ENCODE results near the gene CTTNBP2. TPM values are rescaled to one million over a fixed set of nuclear protein-coding genes. Genes with fewer than 3 reads are reported as not detected.

Gene CTTNBP2
- total and polyA plus RNA-seq, 2 of the 13 experiments (the other 11 are each of a cell fraction or from before 2014, with no cell fraction given), result not detected

GRCh38 chr7:117690147-117690546, 183.1 kb downstream of the CTTNBP2 start (continued):
- TF ChIP-seq HMG20B (CRISPR knock-in tag; conservative IDR thresholded peaks at IDR 0.05) (no peak), MBD4 (IDR thresholded peaks at IDR 0.05; ENCODE audit: borderline replicate concordance, low read length) (no peak), ZNF562 (CRISPR knock-in tag; IDR thresholded peaks at IDR 0.05; ENCODE audit: borderline replicate concordance) (no peak), ZKSCAN8 (CRISPR knock-in tag; IDR thresholded peaks at IDR 0.05; ENCODE audit: borderline replicate concordance) (no peak)

DNA sequence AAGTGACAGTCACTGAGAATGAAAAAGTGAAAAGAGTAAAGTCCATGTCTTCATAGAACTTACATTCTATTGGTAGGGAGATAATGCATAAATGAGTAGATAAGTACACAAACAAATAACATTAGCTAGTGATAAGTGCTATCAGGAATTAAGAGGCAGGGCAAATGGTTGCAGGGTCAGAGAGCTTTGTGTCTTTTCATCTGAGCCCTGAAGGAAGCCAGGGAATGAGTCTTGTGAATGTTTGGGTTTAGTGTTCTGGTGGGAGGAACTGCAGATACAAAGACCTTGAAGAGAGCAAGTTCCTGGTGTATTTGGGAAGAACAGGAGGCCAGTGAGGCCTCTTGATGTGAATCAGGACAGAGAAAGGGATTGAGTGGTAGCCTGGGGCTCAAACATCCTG, 183.8 kb downstream of the CTTNBP2 start:
- BruUV-seq (replicated peaks), result no TSS peak
- no peaks in the 10 kb centered on the region for H4K20me1 ChIP-seq (ENCODE audit: insufficient read depth, low read length)
- no peaks in the 10 kb centered on the region for H3K36me3 ChIP-seq (replicated peaks in 1 of 2; ENCODE audit: control insufficient read depth in 1 of 2, insufficient read depth in 2 of 2, low read length in 2 of 2)
- no peaks in the 10 kb centered on the region for H3K9me3 ChIP-seq (ENCODE audit: low read length)
- CTCF ChIA-PET (ENCODE audit: low intra/inter-chr PET ratio, low total read pairs), result no interaction called here
- no peak overlapping the region for H3K4me2 ChIP-seq (ENCODE audit: low read depth, low read length)
- DNase-seq (ENCODE audit: low spot score) (no peak), FAIRE-seq (no peak), ATAC-seq (no peak)
- H3K9ac ChIP-seq (ENCODE audit: insufficient read depth, low read depth, low read length), result no peak overlapping the region
- H3K27ac ChIP-seq (ENCODE audit: extremely low read length, insufficient read depth, low read length), result no peak overlapping the region
- POLR2A ChIA-PET, result no interaction called here
- intact Hi-C loops (cut with micrococcal nuclease; ENCODE audit: unreplicated experiment), result no loop called here
- H3K79me2 ChIP-seq (ENCODE audit: insufficient read depth, low read length), result no peaks in the 10 kb centered on the region
- in situ Hi-C loops (cut with HindIII; ENCODE audit: extremely low pct_ligation_motif_present, low pct_unique_long_range_greater_than_20kb), result no loop called here
- H3K4me3 ChIP-seq (replicated peaks in 1 of 3; ENCODE audit: insufficient read depth in 1 of 3, low read depth in 2 of 3, low read length in 3 of 3), result no peak overlapping the region
- H3K27me3 ChIP-seq (ENCODE audit: control insufficient read depth in 1 of 2, insufficient read depth in 2 of 2, low read length in 2 of 2), result no peaks in the 10 kb centered on the region
- TF ChIP-seq ZNF44 (CRISPR knock-in tag; IDR thresholded peaks at IDR 0.05) (no peak), ZNF709 (CRISPR knock-in tag; IDR thresholded peaks at IDR 0.05) (no peak), SRSF1 (optimal IDR thresholded peaks at IDR 0.05; ENCODE audit: low read depth, low read length) (no peak), TGIF2 (CRISPR knock-in tag; IDR thresholded peaks at IDR 0.05) (no peak), GLMP (CRISPR knock-in tag; IDR thresholded peaks at IDR 0.05; ENCODE audit: borderline replicate concordance) (no peak), IKZF4 (CRISPR knock-in tag; IDR thresholded peaks at IDR 0.05; ENCODE audit: borderline replicate concordance, low read depth, not compliant biosample characterization) (no peak), SATB2 (CRISPR knock-in tag; IDR thresholded peaks at IDR 0.05) (no peak), BRD4 (CRISPR knock-in tag; IDR thresholded peaks at IDR 0.05) (no peak), SP1 (IDR thresholded peaks at IDR 0.05) (no peak), SP1 (CRISPR knock-in tag; IDR thresholded peaks at IDR 0.05) (no peak), ZSCAN12 (CRISPR knock-in tag; IDR thresholded peaks at IDR 0.05) (no peak), ZNF784 (CRISPR knock-in tag; IDR thresholded peaks at IDR 0.05; ENCODE audit: borderline replicate concordance) (no peak), PLRG1 (conservative IDR thresholded peaks at IDR 0.05) (no peak), BHLHE40 (IDR thresholded peaks at IDR 0.05; ENCODE audit: low read length) (no peak), CBFB (CRISPR knock-in tag; IDR thresholded peaks at IDR 0.05) (no peak)
- TF ChIP-seq, protein P1, sequence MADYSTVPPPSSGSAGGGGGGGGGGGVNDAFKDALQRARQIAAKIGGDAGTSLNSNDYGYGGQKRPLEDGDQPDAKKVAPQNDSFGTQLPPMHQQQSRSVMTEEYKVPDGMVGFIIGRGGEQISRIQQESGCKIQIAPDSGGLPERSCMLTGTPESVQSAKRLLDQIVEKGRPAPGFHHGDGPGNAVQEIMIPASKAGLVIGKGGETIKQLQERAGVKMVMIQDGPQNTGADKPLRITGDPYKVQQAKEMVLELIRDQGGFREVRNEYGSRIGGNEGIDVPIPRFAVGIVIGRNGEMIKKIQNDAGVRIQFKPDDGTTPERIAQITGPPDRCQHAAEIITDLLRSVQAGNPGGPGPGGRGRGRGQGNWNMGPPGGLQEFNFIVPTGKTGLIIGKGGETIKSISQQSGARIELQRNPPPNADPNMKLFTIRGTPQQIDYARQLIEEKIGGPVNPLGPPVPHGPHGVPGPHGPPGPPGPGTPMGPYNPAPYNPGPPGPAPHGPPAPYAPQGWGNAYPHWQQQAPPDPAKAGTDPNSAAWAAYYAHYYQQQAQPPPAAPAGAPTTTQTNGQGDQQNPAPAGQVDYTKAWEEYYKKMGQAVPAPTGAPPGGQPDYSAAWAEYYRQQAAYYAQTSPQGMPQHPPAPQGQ (CRISPR knock-in tag; IDR thresholded peaks at IDR 0.05; ENCODE audit: borderline replicate concordance), result no peak
- no peak overlapping the region for H2AFZ ChIP-seq (ENCODE audit: low read length)
- H3K4me1 ChIP-seq (ENCODE audit: insufficient read depth, low read length), result no peaks in the 10 kb centered on the region

All from HepG2 (cell line).